Stomach (tissue), 9 donors: ENCODE results near the gene MID1. TPM values are rescaled to one million over a fixed set of nuclear protein-coding genes. Genes with fewer than 3 reads are reported as not detected.

Experiments used
- DNase-seq, 2 donors: peaks; one replicate each; pipeline versions ENCODE4 v3.0.0 to v3.0.0-alpha.2; 2013 to 2019
- H3K27ac ChIP-seq, 5 donors: fragments of 200-600 bp in 4 of 5; sonication (generic) in 4 of 5; one replicate each; pipeline ENCODE4 v1.5.1; 2013 to 2019; ENCODE audit warnings: mild to moderate bottlenecking in 1 of 5, moderate library complexity in 1 of 5
- H3K27me3 ChIP-seq, 3 donors: fragments of 200-600 bp; sonication (generic); one replicate each; pipeline ENCODE4 v1.5.1; 2017 to 2019; ENCODE audit warnings: mixed run types in 1 of 3
- H3K36me3 ChIP-seq, 4 donors: fragments of 200-600 bp; sonication (generic); 1 replicate in 3 of 4; 2 replicates in 1 of 4; pipeline ENCODE4 v1.5.1; 2016 to 2019
- H3K4me1 ChIP-seq, 4 donors: fragments of 200-600 bp; sonication (generic); one replicate each; pipeline ENCODE4 v1.5.1; 2016 to 2019
- H3K4me3 ChIP-seq, 4 donors: fragments of 200-600 bp; sonication (generic) in 3 of 4; one replicate each; pipeline ENCODE4 v1.5.1; 2016 to 2019; ENCODE audit warnings: mild to moderate bottlenecking in 1 of 4
- H3K9me3 ChIP-seq, 4 donors: fragments of 200-600 bp; sonication (generic); one replicate each; pipeline ENCODE4 v1.5.1; 2016 to 2019
- CTCF ChIP-seq, 7 experiments: fragments of 450-650 bp in 4 of 7; fragments of 200-600 bp in 3 of 7; sonication (generic) in 3 of 7; IDR thresholded peaks; one replicate each; pipeline ENCODE4 v1.5.1; 2016 to 2019; ENCODE audit warnings: antibody characterized with exemption in 7 of 7, control low read depth in 2 of 7, mild to moderate bottlenecking in 1 of 7
- EP300 ChIP-seq: sonication (generic); formaldehyde crosslinking; IDR thresholded peaks from one replicate; pipeline ENCODE4 v1.6.1; 2017; ENCODE audit warnings: antibody characterized with exemption
- POLR2A ChIP-seq, 4 donors: fragments of 450-650 bp; IDR thresholded peaks; one replicate each; pipeline ENCODE4 v1.6.1; 2016; ENCODE audit warnings: antibody characterized with exemption in 4 of 4, control low read depth in 2 of 4, mild to moderate bottlenecking in 1 of 4, moderate library complexity in 1 of 4
- POLR2AphosphoS5 ChIP-seq, 3 donors: sonication (generic); formaldehyde crosslinking; IDR thresholded peaks; one replicate each; pipeline ENCODE4 v1.6.1; 2016; ENCODE audit warnings: antibody characterized with exemption in 3 of 3
- WGBS, 5 donors: extraction: QIAGEN DNeasy Blood & Tissue Kit in 3 of 5; methylation state at CpG; one replicate each; pipeline versions ENCODE4 v1.1.5 to v1.1.7; 2013 to 2018; 5-methylcytosine and 5-hydroxymethylcytosine counted together
- intact Hi-C: fragments of 100-400 bp; cut with DNase I; formaldehyde crosslinking; loops from one replicate; pipeline ENCODE4 v1.15.1; 2023; ENCODE audit warnings: low total_unique reads
- polyA plus RNA-seq, 3 donors: library from polyadenylated mRNA; stranded (reverse); fragments of 200-250 nt; gene quantifications; one replicate each; pipeline ENCODE4 v1.2.3, GENCODE V29; 2013
- total RNA-seq, 5 donors: library from RNA; depleted of rRNA; stranded (reverse); fragments of >200 nt; gene quantifications; one replicate each; pipeline versions ENCODE4 v1.1.0 to v1.2.3, GENCODE V29; 2014 to 2016
- donor health status: healthy with polysubstance abuse.
- donor health status: Bipolar disorder and iron deficiency.
- donor health status: healthy.

The MID1 gene
- total and polyA plus RNA-seq, 8 donors = 2.0 to 25.1 (median 8.5) TPM

GRCh38 chrX:10453945-10454344, 166.4 kb downstream of the MID1 start:
- no peak for TF ChIP-seq EP300
- no peak for TF ChIP-seq POLR2A (IDR thresholded peaks at IDR 0.05)
- TF ChIP-seq CTCF (IDR thresholded peaks at IDR 0.05) = no peak
- no peak for TF ChIP-seq POLR2AphosphoS5 (IDR thresholded peaks at IDR 0.05)
- WGBS, 5 donors = 87 to 100% (median 93%) methylated on average over 1 of the region's 1 CpG

GRCh38 chrX:10450959-10451355, 169.4 kb downstream of the MID1 start:
- no peaks in the 10 kb centered on the region for H3K9me3 ChIP-seq
- intact Hi-C loops = no loop called here
- H3K4me3 ChIP-seq = no peak overlapping the region
- H3K27me3 ChIP-seq = no peaks in the 10 kb centered on the region
- no peak for DNase-seq
- peaks cover 0 to 26% (median 20%) of the 10 kb centered on the region in 4 donors for H3K36me3 ChIP-seq
- 65 to 86% (median 75%) methylated on average over 4 of the region's 4 CpGs for WGBS, 5 donors
- TF ChIP-seq POLR2A (IDR thresholded peaks at IDR 0.05) (no peak), CTCF (IDR thresholded peaks at IDR 0.05) (no peak), POLR2AphosphoS5 (IDR thresholded peaks at IDR 0.05) (no peak), EP300 (no peak)
- H3K4me1 ChIP-seq = no peaks in the 10 kb centered on the region
- H3K27ac ChIP-seq = no peak overlapping the region

More at GRCh38 chrX:10453945-10454344, 166.4 kb downstream of the MID1 start:
- intact Hi-C loops = no loop called here
- no peaks in the 10 kb centered on the region for H3K4me1 ChIP-seq
- H3K9me3 ChIP-seq = no peaks in the 10 kb centered on the region
- H3K4me3 ChIP-seq = no peak overlapping the region
- H3K27me3 ChIP-seq = no peaks in the 10 kb centered on the region
- peaks cover 0 to 26% (median 18%) of the 10 kb centered on the region in 4 donors for H3K36me3 ChIP-seq
- H3K27ac ChIP-seq = no peak overlapping the region
- DNase-seq = no peak

GRCh38 chrX:10450229-10450958, 170.0 kb downstream of the MID1 start:
- TF ChIP-seq CTCF (IDR thresholded peaks at IDR 0.05) = no peak
- intact Hi-C loops = no loop called here
- WGBS, 5 donors = 60 to 86% (median 67%) methylated on average over 5 of the region's 5 CpGs

GRCh38 chrX:10447564-10448214, 172.7 kb downstream of the MID1 start:
- no peaks in the 10 kb centered on the region for H3K27me3 ChIP-seq
- peaks cover 0 to 9% (median 6%) of the 10 kb centered on the region in 4 donors for H3K36me3 ChIP-seq
- DNase-seq = no peak
- TF ChIP-seq POLR2A (IDR thresholded peaks at IDR 0.05) (no peak), CTCF (IDR thresholded peaks at IDR 0.05) (no peak), POLR2AphosphoS5 (IDR thresholded peaks at IDR 0.05) (no peak), EP300 (no peak)
- 60 to 83% (median 74%) methylated on average over 4 of the region's 4 CpGs for WGBS, 5 donors
- H3K4me1 ChIP-seq = no peaks in the 10 kb centered on the region
- no peak overlapping the region for H3K27ac ChIP-seq
- intact Hi-C loops = no loop called here
- H3K4me3 ChIP-seq = no peak overlapping the region
- H3K9me3 ChIP-seq = no peaks in the 10 kb centered on the region

More at GRCh38 chrX:10450229-10450958, 170.0 kb downstream of the MID1 start:
- Histone ChIP-seq H3K4me3 (no peak overlapping the region), H3K27me3 (no peaks in the 10 kb centered on the region), H3K9me3 (no peaks in the 10 kb centered on the region), H3K36me3 (peaks cover 0 to 26% (median 20%) of the 10 kb centered on the region in 4 donors), H3K27ac (no peak overlapping the region), H3K4me1 (no peaks in the 10 kb centered on the region)
- no peak for DNase-seq
